Activated naive CD8-positive, alpha-beta T cell treated with anti-CD3 and anti-CD28 coated beads, Interleukin-2, amount 50 U/mL, for 16 hours (primary cell): Measurements from ENCODE around the gene AGAP3.

Experiments
- DNase-seq: peaks from one replicate; pipeline ENCODE4 v3.0.0-alpha.2; 2020; ENCODE audit warnings: low read depth, low spot score

The AGAP3 gene

GRCh38 chr7:151057989-151058780 lies 28.1 kb upstream of the AGAP3 start:
- peak; percentile 94 for DNase-seq

GRCh38 chr7:151058781-151059366 lies 27.4 kb upstream of the AGAP3 start:
- DNase-seq = no peak

GRCh38 chr7:151059367-151060112 lies 26.7 kb upstream of the AGAP3 start, which contains the start of gene SLC4A2:
Gene SLC4A2 (plus strand): TSS chr7:151059589. CDS start chr7:151061988, 2,399 bp downstream.
- DNase-seq = peak; percentile 36

GRCh38 chr7:151060113-151060415 lies 26.2 kb upstream of the AGAP3 start:
- no peak for DNase-seq

- no peak for DNase-seq
These were observed 25.7 kb upstream of the AGAP3 start for GRCh38 chr7:151060416-151061212.

GRCh38 chr7:151061213-151062110 lies 24.8 kb upstream of the AGAP3 start:
- DNase-seq = no peak

GRCh38 chr7:151062111-151062398 lies 24.2 kb upstream of the AGAP3 start:
- no peak for DNase-seq

- DNase-seq = no peak
These were observed 23.7 kb upstream of the AGAP3 start for GRCh38 chr7:151062399-151063211.

GRCh38 chr7:151063212-151063561 lies 23.1 kb upstream of the AGAP3 start:
- no peak for DNase-seq

GRCh38 chr7:151064454-151064853 lies 21.8 kb upstream of the AGAP3 start:
- no peak for DNase-seq

- no peak for DNase-seq
These were observed 21.3 kb upstream of the AGAP3 start for GRCh38 chr7:151064993-151065392.

- no peak for DNase-seq
These were observed 20.8 kb upstream of the AGAP3 start for GRCh38 chr7:151065516-151065915.

- no peak for DNase-seq
These were observed 19.9 kb upstream of the AGAP3 start for GRCh38 chr7:151066273-151066974.

GRCh38 chr7:151068069-151068773 lies 18.1 kb upstream of the AGAP3 start:
- DNase-seq = no peak

- no peak for DNase-seq
These were observed 16.3 kb upstream of the AGAP3 start for GRCh38 chr7:151069841-151070573.

GRCh38 chr7:151070574-151070960 lies 15.7 kb upstream of the AGAP3 start:
- no peak for DNase-seq

GRCh38 chr7:151071032-151071866 lies 15.0 kb upstream of the AGAP3 start:
- no peak for DNase-seq
